Endothelial cell of hepatic sinusoid (primary cell): ENCODE measurements around the gene ELMO1.

ENCODE experiments used
- in situ Hi-C: cut with HindIII; loops from 2 replicates; pipeline ENCODE4 v1.10.0; 2017; ENCODE audit warnings: low sequenced_read_pairs

ELMO1 gene

GRCh38 chr7:37248396-37248861, 200.2 kb downstream of the ELMO1 start:
- in situ Hi-C loops, result no loop called here

DNA sequence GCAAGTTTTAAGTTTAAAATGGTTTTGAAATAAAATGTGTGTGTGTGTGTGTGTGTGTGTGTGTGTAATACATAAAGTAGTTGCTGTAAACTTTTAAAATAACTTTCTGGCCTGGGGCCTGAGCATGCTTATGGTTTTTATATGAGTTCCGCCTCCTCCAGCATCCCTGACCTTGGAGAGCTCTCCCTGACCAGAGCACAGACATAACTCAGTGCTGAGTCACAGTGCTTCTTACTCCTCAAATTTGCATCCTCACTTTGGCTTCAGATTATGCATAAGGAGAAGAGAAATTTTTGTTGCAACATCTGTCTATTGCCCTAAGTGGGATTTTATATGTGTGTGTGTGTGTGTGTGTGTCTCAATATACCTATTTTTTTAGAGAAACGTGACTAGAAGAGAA, 200.8 kb downstream of the ELMO1 start:
- in situ Hi-C loops, result no loop called here

- in situ Hi-C loops, result no loop called here
Measured at GRCh38 chr7:37245590-37245989, 203.1 kb downstream of the ELMO1 start.

DNA sequence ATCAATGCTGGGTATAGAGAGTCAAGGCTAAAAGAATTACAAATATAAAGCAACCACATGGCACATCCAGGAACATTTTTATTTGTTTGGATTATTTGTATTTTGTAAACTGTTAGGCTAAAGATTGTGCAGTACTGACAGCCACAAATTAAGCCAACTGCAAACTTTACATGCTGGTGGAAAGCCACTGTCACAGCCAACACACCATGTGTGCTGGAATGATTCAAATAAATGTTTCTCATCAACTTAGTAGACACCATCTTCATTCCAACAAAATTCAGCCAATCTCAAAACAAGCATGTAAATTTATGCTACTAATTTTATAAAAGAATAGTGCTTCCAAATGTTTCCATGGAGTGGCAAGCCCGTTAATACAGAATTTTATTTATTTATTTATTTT, 211.8 kb downstream of the ELMO1 start:
- in situ Hi-C loops, result no loop called here

DNA sequence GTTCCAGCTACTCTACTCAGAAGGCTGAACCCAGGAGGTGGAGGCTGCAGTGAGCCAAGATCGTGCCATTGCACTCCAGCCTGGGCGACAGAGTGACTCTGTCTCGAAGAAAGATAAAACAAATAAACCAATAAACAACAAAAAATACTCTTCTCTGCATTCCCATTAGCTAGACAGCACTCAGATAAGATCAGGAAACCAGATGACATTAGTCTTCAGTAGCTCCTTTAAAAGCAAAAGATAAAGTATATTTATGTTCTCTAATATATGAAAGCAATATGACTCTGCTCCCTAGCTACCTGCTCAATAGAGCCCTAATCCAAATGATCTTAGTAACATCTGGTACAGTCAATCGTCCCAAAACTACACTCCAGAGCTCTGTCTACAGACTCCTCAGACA, 212.9 kb downstream of the ELMO1 start:
- in situ Hi-C loops, result no loop called here

- in situ Hi-C loops, result no loop called here
Measured at GRCh38 chr7:37234928-37235327, 213.7 kb downstream of the ELMO1 start.

DNA sequence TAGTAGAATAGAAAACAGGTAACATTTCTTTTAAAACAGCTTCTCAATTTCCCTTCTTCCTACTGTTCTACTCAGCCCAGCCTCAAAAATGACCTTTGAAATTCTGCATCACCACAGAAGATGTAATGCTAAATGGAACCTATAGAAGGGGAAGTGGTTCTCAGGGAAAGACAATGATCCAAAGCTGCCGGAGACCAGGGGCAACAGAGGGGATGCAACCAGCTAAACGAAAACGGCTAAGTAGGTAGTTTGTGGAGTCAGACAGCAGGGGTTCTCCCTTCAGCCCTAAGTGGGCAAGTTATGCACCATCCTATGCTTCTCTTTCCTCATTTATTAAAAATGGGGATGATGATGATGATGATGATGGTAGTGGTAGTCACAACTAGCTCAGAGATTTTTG, 214.3 kb downstream of the ELMO1 start:
- in situ Hi-C loops, result no loop called here

GRCh38 chr7:37231613-37232012, 217.1 kb downstream of the ELMO1 start:
- in situ Hi-C loops, result no loop called here

GRCh38 chr7:37230221-37230620, 218.4 kb downstream of the ELMO1 start:
- in situ Hi-C loops, result no loop called here

DNA sequence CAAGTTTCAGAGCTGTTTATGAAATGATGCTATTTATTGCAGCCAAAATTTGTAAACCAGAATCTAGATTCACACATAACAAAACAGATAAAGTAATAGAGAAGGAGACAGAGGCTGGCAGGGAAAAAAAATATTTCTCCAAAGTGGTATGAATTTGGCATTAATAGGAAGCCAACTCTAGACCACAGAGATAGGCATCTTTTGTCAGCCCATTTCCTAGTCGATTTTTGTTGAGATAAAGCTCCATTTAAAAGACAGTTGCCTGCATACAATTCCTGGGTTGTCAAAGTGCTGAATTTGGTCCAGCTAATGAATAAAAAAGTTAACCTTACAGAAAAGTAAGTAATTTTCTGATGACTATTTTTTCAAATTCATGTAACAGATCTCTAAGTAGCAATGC, 219.3 kb downstream of the ELMO1 start:
- in situ Hi-C loops, result no loop called here

- in situ Hi-C loops, result no loop called here
Measured at GRCh38 chr7:37225285-37225969, 223.2 kb downstream of the ELMO1 start.

DNA sequence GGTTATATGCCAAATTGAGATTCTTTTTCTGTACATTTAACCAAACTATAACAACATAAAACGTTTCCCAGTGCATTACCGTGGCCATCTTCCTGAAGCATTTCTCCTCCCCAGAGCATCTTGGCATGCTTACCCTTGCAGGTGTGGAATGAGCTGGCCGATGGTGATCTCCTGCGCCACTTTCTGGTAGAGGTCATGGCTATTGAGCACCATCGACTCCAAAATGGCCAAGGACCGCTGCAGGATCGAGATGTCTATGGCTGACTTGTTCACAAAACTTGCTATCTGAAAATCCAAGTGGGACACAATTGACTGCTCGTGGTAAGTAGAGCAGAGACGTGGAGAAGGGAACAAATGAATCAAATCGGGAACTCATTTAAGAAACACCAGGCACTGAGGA, 223.9 kb downstream of the ELMO1 start:
- in situ Hi-C loops, result no loop called here

GRCh38 chr7:37220664-37221063, 228.0 kb downstream of the ELMO1 start:
- in situ Hi-C loops, result no loop called here

DNA sequence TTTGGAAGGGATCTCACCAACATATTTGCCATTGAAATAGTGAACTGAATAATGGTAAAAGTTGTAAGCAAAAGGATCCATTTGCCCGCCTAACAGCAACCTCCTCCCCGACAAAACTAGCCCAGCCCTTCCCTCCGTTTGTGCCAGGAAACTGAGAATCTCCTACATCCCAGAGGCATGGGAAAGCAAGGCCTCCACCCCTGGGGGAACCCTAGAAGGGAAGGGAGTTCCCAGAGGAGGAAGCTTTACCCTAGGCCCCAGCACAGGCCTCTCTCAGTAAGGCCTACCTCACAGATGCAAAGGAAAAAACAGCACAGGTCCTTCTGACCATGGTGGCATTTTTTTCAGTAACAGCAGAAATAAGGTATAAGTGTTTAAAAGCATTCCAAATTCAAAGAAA, 229.7 kb downstream of the ELMO1 start:
- in situ Hi-C loops, result no loop called here

- in situ Hi-C loops, result no loop called here
Measured at GRCh38 chr7:37216923-37217322, 231.7 kb downstream of the ELMO1 start.

DNA sequence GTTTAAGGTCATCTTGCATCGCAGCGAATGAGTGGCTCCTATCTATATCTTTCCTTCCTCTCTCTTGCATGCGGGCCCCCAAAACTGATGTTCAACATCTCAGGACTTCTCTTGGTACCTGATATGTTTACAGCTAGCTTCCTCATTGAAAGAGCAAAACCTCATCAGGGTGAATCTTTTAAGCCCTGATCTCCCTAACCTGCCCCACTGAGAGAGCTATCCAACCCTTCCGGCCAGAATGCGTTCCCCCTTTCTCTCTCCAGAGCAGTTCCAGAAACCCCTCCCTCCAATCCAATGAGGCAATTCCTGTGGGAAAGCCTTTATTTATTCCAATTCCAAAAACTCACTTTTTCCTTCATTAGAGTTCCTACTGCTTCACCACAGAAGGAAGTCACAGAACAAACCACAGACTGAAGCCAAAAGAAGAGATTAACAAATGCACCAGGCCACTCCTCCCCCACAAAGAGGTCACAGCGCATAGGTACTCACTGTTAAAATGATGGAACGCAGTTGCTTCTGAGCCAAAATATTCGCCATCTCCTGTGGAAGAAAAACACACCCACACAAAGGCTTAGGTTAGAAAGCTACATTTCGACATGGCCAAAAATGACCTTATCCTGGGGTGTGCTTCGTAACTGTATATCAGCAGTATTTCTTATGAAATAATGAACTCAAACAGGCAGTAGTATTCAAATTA, 232.4 kb downstream of the ELMO1 start:
- in situ Hi-C loops, result no loop called here

DNA sequence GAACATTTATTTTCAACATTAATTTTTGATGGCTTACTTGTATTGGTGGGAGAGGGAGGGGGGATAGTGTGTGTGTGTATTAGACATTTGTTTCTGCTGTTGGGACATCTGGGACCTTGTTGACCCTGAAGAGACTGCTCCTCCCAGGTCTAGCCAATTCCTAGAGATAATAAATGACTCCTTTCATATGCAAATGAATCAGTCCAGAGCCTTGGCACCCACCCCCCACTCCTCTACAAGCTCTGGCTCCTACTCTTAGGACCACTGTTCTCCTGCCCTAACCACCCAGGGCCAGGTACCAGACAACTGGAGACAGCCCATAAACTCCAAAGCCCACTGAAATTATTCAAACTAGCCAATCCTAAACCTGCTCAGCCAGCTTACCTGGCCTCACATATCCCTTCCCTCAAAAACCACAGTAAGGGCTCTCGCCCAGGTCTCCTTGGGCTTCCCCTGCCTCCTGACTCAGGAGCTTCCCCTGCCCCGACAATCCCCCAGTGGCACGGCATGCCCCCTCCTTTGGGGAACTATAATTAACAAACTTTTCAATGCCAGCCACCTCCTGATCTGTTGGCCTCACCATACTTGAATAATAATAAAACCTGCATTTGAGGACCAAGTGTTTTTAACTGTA, 233.3 kb downstream of the ELMO1 start:
- in situ Hi-C loops, result no loop called here

DNA sequence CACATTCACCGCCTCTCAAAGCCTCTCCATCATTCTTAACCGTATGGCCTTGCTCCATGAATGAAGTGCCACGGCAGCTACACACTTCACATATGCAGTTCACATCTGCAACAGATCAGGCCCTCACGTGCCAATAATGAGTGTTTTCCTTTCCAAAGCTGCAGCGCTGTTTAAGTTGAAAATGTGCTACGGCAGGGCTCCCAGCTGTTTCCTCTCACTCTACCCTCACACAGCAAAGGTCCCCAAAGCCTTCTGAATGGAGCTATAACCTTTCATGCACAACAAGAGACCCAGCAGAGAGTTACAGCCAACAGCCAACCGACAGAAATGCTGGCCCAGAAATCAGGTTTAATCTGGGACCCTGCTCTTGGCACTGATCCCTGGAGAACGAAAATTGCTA, 236.1 kb downstream of the ELMO1 start:
- in situ Hi-C loops, result no loop called here

GRCh38 chr7:37212051-37212450, 236.6 kb downstream of the ELMO1 start:
- in situ Hi-C loops, result no loop called here

- in situ Hi-C loops, result no loop called here
Measured at GRCh38 chr7:37211097-37211880, 237.4 kb downstream of the ELMO1 start.

DNA sequence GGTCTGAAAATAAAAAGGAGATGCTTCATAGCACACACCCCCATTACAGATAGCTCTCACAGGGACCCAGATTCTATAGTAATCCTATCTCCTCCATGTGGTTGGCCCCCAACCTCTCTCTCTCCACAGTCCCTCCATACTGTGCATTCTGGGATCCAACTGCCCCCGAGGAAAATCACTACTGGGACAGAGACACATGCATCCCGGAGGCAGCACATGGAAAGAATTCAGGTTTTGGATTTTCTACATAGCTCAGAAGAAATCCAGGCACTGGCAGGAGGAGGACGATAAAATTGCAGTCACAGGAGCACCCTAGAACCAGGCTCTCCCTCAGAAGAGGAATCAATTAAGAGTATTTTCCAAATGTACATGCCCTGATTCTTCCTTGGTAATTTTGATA, 239.5 kb downstream of the ELMO1 start:
- in situ Hi-C loops, result loop anchor here (10.0 kb wide), 1 partner anchor 724 kb away; no protein-coding TSS in a partner anchor
